Stomach (tissue), 4 donors: ENCODE measurements around the gene CFAP100.

Source experiments
- POLR2A ChIP-seq, 4 donors: fragments of 450-650 bp; IDR thresholded peaks; one replicate each; pipeline ENCODE4 v1.6.1; 2016; ENCODE audit warnings: antibody characterized with exemption in 4 of 4, control low read depth in 2 of 4, mild to moderate bottlenecking in 1 of 4, moderate library complexity in 1 of 4
- POLR2AphosphoS5 ChIP-seq, 3 donors: sonication (generic); formaldehyde crosslinking; IDR thresholded peaks; one replicate each; pipeline ENCODE4 v1.6.1; 2016; ENCODE audit warnings: antibody characterized with exemption in 3 of 3
- TF ChIP-seq, protein P1 (sequence below), 7 experiments: fragments of 450-650 bp in 4 of 7; fragments of 200-600 bp in 3 of 7; sonication (generic) in 3 of 7; IDR thresholded peaks; one replicate each; pipeline ENCODE4 v1.5.1; 2016 to 2019; ENCODE audit warnings: antibody characterized with exemption in 7 of 7, control low read depth in 2 of 7, mild to moderate bottlenecking in 1 of 7

DNA sequence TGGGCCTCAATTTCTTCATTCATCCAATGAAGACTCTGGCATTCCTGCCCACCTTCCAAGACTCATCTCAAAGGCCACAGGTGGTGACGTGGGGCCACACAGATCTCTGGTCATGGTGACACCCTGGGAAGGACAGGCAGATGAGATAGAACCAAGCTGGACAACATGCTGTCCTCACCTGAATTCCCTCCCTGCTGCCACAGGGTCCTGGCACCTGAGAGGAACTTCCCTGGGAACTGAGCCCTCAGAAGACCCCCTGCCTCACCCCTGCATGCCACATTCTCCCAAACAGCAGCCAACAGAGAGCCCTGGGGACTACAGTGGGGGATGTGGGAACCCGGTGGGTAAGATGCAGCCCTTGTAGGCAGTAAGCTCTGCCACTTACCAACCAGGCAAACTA, 48.2 kb upstream of the CFAP100 start:
- TF ChIP-seq POLR2AphosphoS5 (IDR thresholded peaks at IDR 0.05) (no peak), POLR2A (IDR thresholded peaks at IDR 0.05) (no peak)
- TF ChIP-seq, protein P1, sequence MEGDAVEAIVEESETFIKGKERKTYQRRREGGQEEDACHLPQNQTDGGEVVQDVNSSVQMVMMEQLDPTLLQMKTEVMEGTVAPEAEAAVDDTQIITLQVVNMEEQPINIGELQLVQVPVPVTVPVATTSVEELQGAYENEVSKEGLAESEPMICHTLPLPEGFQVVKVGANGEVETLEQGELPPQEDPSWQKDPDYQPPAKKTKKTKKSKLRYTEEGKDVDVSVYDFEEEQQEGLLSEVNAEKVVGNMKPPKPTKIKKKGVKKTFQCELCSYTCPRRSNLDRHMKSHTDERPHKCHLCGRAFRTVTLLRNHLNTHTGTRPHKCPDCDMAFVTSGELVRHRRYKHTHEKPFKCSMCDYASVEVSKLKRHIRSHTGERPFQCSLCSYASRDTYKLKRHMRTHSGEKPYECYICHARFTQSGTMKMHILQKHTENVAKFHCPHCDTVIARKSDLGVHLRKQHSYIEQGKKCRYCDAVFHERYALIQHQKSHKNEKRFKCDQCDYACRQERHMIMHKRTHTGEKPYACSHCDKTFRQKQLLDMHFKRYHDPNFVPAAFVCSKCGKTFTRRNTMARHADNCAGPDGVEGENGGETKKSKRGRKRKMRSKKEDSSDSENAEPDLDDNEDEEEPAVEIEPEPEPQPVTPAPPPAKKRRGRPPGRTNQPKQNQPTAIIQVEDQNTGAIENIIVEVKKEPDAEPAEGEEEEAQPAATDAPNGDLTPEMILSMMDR (IDR thresholded peaks at IDR 0.05) = no peak
